NCI-H2196 (cell line): ENCODE data around the gene HMSD.

ENCODE experiments used
- DNase-seq: peaks from one replicate; lab custom pipeline; 2025; ENCODE audit not compliant: unreplicated experiment; lab: John Stamatoyannopoulos, UW

The HMSD gene

GRCh38 chr18:63986885-63987284 lies 37.8 kb downstream of the HMSD start:
- no peak for DNase-seq

DNA sequence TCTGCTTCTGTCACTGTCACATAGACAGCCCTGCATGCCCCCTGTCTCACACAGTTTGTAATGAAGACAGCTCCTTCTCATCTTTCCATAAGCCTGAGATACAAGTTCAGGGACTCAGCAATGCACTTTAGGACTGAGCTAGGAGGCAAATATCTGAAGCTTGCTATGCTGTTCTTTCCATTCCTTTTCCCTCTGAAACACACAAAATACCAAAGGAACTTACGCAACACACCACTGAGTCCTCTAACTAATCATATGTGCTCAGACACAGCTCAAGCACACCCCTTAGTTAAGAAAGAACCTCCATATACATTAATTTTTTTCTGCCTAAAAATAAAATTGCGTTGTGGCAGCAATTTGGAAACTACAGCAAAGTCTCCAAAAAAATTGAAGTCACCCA lies 38.6 kb downstream of the HMSD start:
- DNase-seq, result no peak

- no peak for DNase-seq
Observed at GRCh38 chr18:63992751-63993150, 43.6 kb downstream of the HMSD start.

DNA sequence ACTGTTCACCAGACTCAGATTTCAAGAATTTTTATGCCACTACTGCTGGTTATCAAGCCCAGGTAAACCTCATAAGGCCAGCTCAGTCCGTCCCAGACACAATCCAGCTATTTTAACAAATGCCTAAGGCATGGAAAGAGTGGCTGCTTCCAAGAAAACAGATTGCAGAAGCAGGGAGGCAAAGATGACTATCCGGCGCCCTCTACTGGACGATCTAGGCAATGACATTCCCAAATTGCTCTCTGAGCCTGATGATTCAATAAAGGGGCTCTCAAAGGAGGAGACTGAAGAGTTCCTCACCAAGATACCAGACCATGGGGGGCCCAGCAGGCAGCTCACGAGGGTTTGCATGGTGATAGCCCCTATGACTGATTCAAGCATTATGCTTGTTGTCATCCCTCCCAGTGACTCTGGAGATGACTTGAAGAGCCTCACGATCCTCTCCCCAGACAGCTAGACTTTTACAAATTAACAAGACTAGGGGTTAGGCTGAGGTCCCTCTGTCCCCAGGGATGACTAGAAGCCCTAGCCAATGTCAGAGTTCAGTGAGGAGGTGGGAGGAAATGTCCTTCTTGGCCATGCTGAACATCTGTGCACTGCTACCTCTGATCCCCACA lies 45.8 kb downstream of the HMSD start:
- DNase-seq, result peak; percentile 37

DNA sequence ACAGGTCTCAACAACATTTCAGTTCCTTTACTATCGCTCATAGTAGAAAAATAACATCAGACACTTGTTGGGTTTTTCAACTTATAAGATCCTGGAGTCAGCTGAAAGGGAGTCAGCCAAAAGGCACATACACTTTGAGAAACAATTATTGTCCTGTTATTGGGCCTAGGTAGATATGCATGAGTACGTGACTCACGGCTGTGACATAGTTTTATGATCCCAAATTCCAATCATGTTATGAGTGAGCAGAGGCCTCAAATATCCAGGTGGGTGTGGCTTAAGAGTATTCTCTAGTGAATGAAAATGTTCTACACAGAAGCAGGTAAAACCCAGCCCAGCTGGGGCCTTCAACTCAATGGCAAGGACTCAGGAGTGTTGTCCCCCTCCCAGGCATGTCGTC lies 47.9 kb downstream of the HMSD start:
- DNase-seq, result no peak

- no peak for DNase-seq
Observed at GRCh38 chr18:63997606-63998005, 48.5 kb downstream of the HMSD start.

DNA sequence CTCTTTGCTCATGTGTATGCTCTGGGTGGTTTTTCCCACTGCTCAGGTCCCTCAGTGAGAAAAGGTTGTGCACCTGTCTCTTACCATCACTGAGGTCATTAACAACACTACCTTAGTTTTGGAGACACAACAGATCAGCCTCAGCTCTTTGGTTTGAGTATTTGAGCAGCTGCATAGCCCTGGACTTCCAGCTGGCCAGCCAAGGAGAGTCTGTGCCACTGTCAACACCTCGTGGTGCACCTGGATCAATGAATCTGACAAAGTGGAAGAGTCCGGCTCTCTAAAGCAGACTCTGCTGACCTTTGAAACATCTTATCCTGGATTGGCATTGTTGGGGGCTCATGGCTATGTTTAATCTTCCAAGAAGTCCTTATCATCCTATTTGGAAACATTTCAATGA lies 50.8 kb downstream of the HMSD start:
- DNase-seq, result peak; percentile 11

DNA sequence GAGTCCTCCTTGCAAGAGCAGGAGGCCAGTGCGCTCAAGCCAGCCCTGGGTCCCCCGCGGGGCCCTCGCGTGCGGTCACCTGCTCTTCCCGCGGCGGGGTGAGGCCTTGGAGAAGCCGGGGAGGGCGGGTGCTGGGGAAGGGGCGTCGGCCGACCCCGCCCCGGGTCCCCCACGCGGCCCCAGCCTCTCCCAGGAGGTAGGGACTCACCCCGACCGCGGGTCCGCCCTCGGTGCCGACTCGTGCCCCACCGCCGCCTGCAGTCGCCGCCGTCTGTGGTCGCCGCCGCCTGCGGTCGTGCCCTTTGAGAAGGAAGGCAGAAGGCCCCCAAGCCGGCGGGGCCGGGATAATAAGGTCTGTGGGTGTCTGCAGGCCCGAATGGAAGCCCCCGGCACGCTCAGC lies 53.5 kb downstream of the HMSD start:
- DNase-seq, result no peak

DNA sequence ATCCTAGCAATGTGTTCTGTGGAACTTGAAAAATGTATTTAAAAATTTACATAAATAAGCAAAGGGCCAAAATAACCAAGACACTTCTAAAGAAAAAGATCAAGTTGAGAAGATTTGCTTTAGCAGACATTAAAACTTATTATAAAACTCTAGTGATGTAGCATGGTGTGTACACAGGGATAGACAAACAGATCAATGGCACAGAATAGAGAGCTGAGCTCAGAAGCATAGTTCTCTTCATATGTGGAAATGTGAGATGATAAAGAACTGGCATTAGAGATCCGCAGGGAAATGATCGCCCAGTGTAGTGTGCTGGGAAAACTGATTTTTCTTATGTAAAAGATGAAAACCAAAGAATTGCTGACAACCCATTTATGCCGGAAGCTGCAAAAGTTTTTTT lies 60.2 kb downstream of the HMSD start:
- DNase-seq, result no peak
